HG02642 (cell line): ENCODE data around the gene TGM1.
"Not testable (repeated sequence)": the region's sequence is repeated elsewhere in the genome, so short reads cannot be mapped to it uniquely, and the experiment has no call there.

Source experiments
- ATAC-seq: cut with Tn5 transposase; IDR thresholded peaks from one replicate; pipeline ENCODE4 v1.9.1; 2021; ENCODE audit warnings: mild to moderate bottlenecking; ENCODE audit not compliant: unreplicated experiment, poor library complexity

The TGM1 gene

DNA sequence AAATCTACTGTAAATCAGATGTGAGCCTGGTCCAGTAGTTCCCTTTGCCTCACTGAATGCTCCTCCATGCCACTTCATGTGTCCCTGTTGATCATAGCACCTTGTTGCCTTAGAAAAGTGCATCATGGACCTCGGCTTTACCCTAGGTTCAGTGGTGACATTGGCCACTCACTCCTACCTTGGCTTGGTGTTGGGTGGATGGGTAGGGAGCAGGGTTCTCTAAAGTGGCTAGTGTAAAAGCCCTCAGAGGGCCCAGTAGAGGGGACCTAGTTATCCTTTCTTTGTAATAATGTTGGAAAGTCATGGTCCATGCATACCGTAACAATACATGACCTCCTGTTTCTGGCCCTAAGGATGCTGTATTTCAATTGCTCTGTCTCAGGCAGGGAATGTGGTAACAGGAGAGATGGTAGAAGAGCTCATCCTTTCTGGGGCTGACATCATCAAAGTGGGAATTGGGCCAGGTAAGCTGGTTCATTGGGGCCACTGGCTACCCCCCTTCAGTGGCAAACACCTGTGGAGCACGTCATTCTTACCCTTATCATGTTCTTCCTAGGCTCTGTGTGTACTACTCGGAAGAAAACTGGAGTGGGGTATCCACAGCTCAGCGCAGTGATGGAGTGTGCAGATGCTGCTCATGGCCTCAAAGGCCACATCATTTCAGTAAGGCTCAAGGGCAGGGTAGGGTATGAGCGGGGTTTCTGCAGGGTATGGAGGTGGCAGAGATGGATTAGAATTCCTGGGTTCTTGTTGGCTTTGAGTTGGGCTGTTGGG lies 26.1 kb downstream of the TGM1 start:
- no peak for ATAC-seq

DNA sequence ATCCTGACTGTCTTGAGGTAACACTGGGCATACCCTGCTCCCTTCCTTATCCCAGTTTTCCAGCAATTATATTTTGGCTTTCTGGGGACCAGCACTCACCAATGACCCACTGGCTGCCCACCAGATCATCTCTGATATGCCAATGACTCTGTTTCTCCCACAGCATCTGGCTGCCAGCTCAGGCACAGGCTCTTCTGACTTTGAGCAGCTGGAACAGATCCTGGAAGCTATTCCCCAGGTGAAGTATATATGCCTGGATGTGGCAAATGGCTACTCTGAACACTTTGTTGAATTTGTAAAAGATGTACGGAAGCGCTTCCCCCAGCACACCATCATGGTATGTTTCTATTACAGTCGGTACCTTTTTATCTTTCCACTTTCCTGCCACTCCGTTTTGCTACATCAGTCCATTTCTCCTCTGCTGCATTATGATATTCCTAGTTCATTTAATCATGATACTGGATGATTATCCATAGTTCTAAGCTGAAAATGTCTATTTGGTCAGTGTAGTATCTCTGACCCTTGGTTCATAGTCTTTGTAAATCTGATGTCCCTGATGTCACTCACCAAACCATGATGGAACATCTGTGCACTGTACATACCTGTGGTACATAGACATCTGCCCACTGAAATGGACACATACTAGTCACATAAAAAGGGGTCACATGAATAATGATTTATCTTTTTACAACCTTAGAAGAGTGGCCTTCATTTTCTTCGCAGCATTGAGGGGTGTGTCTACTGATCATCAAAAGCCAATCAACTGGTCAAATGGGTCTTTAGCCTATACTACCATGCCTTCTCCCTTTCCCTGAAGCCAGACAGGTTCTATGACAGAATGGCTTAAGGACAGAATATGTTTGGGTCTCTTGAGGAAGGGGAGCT lies 26.9 kb downstream of the TGM1 start:
- ATAC-seq: no peak

DNA sequence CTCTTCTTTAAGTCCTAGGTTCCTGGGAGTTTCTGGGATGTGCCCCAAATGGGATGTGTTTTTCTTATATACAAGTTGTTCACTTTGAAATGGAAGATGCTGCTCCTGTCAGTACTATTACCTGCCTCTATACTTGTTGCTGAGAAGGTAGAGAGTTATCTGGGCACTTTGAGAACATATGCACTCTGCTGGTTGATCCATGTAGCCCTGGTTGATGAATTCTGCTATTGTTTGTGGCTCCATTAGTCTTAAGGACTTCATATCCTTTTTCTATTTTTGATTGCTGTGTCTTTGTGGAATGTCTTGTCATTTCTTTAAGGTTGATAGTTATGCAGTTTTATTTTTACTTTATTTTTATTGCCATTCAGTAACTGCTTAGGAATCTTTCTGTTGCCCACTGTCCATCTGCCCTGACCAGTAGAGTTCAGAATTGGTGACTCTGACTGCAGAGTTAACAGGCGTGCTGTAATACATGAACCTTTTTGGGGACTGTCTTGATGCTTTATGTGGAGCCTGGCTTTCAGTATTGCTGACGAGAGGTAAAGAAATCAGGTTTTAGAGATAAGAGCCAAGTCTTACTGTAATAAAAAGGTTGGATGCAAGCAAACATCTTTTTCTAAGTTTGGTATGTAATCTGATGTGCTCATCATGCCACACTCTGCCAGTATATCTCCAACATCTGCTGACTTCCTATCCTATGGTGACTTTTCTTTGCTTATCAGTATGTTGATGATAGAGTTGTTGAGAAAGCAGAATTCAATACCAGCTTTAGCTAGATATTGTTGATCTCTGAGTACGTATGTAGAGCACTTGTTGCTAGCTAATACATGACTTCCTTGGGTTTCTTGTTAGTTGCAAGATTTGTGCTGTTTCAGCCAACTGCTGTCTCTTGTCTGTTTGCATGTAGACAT lies 28.6 kb downstream of the TGM1 start:
- no peak for ATAC-seq

DNA sequence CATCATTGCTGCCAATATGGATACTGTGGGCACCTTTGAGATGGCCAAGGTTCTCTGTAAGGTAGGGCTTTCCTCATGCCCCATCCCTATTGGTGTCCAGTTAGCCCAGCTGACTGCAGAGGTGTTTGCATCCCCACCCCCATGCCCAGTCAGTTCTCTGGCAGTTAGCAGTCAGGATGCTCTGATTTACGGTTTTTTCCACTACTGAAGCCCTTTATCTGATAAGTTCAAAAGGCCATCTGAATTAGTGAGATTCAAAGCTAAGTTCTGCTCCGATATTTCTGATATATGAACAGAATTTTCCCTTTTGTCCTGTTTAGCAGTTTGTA lies 29.5 kb downstream of the TGM1 start:
- ATAC-seq: no peak

- peak; percentile 60 for ATAC-seq
Observed at GRCh38 chr14:24232645-24233537, 30.1 kb downstream of the TGM1 start, which contains the start of gene GMPR2. TSS of gene GMPR2 (plus strand) at chr14:24232929. CDS start at chr14:24233254, 325 bp downstream.

DNA sequence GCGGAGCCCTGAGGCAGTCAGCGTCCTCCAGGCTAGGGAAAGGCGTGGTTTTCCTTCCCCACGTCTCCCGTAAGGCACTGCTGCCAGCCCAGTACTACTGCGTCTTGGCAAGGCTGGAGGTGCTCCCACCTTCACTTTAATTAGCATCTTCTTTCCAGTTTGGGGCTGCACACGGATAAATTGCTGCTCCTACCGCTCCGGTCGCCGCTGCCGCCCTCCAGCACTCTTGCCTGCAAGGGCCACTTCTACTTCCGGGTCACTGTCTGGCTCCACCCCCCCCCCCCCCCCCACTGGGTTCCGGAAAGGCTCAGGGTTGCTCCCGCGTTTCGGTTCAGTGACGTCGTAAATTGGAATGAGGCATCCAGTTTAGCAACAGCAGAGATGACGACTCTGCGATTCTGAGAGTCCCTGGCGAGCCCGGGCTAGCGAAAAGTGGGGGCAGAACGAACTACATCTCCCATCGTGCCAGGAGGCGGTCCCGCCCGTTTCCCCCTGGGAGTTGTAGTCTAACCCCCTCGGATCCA lies 30.8 kb downstream of the TGM1 start, which contains the start of gene NEDD8:
NEDD8 (minus strand) TSS at position 247 of the 524 bp plus-strand sequence; CDS start at position 147, 100 bp downstream.
- ATAC-seq: peak; percentile 80

DNA sequence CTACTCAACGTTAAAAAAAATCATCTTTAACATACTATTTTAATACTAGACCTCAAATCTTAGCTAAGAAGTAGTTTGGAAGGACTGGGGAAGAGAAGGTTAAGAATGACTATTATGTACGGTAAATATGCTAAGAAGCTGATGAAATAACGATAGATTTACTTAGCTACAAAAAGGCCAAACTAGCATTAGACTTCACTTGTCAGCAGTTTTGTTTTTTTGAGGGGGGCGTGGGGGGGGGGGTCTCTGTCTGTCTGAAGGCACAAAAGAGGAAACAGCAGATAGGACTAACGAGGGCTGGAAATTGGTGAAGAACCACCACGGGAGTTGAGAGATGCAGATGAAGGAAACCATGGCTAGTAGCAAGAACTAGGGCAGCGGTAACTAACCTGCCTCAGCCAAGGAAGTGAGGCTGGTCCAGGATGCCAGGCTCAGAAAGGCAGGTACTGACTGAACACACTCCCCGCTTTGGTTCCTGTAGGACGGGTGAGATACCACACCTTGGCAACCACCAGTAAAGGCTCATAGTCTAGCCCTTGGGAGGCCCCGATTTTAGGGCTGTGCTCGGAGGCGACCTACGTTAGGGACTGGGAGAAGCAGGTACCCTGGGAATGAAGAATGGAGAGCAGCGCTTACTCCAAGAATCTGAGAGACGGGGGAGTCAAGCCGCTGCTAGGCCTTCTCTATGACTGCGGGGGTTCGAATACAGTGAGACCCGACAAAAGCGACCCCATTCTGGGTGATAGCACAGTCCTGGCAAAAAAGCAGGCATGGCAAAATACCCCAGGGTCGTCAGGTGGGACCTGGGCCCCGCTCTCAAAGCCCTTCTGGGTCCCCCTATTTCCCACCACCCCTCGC lies 31.5 kb downstream of the TGM1 start:
- ATAC-seq: peak; percentile 18

GRCh38 chr14:24228902-24229301 lies 34.1 kb downstream of the TGM1 start:
- ATAC-seq: no peak

DNA sequence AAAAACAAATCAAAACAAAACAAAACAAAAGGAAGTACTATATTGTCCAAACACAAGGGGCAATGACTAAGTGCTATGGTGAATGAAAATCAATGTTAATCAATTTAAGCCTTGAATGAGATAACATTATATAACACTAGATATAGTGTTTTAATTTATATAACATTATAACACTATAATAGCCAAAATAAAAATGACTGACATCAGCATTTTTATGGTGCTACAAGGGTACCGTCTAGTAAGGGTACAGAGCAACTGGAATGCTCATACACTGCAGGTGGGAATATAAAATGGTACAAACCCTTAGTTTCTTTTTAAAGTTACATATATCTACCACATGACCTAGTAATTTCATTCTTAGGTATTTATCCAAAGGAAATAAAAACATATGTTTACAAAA lies 36.5 kb downstream of the TGM1 start:
- no peak for ATAC-seq

GRCh38 chr14:24224618-24225071 lies 38.3 kb downstream of the TGM1 start:
- no peak for ATAC-seq

DNA sequence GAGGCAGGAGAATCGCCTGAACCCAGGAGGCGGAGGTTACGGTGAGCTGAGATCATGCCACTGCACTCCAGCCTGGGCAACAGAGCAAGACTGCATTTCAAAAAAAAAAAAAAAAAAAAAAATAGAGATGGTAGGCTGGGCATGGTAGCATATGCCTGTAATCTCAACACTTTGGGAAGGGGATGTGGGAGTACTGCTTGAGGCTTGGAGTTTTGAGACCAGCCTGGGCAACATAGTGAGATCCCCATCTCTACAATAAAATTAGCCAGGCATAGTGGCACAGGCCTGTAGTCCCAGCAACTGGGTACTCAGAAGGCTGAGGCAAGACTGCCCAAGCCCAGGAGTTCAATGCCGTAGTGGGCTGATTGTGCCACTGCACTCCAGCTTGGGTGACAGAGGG lies 40.0 kb downstream of the TGM1 start:
- ATAC-seq: not testable (repeated sequence)

GRCh38 chr14:24219521-24219920 lies 43.5 kb downstream of the TGM1 start:
- ATAC-seq: no peak

- no peak for ATAC-seq
Observed at GRCh38 chr14:24219080-24219479, 43.9 kb downstream of the TGM1 start.

- ATAC-seq: not testable (repeated sequence)
Observed at GRCh38 chr14:24216876-24217275, 46.1 kb downstream of the TGM1 start.

DNA sequence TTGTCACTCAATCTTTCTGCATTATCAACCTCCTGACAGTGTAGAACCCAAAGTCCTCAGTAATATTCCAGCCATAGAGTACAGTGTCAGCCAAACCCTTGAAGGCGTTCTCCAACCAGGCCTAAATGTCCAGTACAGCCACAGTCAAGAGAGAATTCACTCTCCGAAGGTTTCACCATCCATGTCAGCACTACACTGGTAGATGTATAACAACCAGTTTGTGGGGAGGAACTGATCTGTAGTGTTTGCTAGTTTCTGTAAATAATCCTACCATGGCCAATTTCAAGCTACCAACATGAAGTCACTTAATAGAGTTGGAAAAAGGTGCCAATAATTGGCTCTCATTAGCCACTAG lies 46.7 kb downstream of the TGM1 start:
- ATAC-seq: no peak

DNA sequence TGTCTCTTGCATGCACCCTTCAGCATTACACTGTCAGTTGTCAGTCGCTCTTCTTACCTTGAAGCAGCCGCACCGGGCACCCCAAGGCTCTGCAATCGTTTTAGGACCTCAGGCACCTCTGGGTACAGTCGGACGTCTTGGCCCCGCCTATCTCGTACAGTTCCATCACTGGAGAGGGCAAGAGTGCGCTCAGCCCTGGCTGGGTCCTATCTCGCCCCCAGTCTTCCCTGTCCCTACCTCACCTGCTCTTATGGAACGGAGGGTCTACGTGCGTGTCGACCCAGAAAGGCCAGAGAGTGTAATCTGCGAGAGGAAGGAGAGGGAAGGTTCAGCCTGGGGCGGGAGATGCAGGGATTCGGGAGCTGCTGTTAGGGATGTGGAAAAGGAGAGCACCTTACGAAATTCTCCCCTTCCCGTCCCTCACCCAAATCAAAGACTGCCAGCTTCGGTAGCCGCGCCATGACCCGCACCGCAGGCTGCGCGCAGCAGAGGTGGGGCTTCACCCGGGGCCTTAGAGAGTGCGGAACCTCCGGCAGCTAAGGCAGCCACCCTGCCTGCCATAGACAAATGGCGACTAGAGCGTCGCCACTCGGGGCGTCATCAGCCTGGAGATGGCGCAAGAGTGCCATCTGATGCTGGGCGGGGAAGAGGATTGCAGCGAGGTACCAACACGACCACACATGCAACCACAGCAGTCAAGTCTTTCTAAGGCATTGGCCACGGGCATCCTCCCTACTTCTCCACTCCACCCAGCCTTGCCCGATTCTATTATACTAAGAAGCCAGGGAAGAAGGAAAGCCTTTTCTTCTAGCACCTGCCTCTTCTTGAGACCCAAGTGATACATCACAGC lies 47.3 kb downstream of the TGM1 start, which contains the start of gene MDP1:
MDP1 (minus strand) TSS at position 572 of the 850 bp plus-strand sequence; CDS start at position 461, 111 bp downstream.
- ATAC-seq: peak; percentile 65
